Dedifferentiated amniotic fluid mesenchymal stem cell (primary cell): ENCODE results near the gene PDRG1.
"Not testable (repeated sequence)": the region's sequence is repeated elsewhere in the genome, so short reads cannot be mapped to it uniquely, and the experiment has no call there.

Experiments used
- DNase-seq: peaks from one replicate; pipeline ENCODE4 v3.0.0-alpha.2; 2016; ENCODE audit errors: extremely low spot score

Gene PDRG1

DNA sequence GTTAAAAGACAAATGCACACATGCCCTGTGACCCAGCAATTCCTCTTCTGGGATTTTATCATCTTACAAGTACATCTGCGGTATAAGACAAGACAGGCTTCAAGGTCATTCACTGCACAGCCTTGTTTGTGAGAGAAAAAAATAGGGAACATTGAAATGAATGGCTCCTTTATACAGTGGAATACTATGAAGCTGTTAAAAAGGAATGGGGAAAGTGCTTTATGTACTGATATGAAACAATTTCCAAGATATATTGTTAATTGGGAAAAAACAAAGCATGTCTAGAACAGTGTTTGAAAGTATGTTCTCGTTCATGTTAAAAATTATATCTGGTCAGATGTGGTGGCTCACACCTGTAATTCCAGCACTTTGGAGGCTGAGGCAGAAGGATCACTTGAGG is 25.4 kb downstream of the PDRG1 start:
- DNase-seq = no peak

DNA sequence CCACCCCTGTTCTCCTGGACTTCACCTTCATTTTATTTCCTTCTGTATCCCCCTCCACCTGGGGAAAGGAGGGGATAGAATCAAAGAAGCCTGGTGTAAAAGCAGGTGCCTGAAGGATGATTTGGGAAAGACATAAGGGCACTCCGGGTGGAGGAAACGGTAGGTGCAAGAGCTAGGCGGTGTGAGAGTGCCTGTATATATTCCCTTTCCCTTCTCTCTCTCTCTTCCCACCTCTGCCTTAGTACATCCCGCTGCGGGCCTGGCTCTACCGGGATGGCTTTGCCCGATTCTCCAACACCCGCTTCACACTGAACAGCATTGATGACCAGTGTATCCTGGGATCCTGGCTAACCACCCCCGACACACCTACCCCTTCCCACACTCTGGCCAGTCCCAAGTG is 26.2 kb downstream of the PDRG1 start:
- no peak for DNase-seq

DNA sequence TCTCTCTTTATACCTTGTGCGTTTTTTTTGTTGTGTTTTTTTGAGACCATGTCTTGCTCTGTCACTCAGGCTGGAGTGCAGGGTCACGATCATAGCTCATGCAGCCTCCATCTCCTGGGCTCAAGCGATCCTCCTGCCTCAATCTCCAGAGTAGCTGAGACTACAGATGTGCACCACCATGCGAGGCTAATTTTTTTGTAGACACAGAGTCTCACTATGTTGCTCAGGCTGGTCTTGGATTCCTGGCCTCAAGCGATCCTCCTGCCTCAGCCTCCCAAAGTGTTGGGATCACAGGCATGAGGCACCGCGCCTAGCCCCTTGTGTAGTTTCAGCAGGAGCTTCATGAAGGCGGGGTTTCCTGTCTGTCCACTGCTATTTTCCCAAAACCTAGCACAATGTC is 27.3 kb downstream of the PDRG1 start:
- DNase-seq = no peak

DNA sequence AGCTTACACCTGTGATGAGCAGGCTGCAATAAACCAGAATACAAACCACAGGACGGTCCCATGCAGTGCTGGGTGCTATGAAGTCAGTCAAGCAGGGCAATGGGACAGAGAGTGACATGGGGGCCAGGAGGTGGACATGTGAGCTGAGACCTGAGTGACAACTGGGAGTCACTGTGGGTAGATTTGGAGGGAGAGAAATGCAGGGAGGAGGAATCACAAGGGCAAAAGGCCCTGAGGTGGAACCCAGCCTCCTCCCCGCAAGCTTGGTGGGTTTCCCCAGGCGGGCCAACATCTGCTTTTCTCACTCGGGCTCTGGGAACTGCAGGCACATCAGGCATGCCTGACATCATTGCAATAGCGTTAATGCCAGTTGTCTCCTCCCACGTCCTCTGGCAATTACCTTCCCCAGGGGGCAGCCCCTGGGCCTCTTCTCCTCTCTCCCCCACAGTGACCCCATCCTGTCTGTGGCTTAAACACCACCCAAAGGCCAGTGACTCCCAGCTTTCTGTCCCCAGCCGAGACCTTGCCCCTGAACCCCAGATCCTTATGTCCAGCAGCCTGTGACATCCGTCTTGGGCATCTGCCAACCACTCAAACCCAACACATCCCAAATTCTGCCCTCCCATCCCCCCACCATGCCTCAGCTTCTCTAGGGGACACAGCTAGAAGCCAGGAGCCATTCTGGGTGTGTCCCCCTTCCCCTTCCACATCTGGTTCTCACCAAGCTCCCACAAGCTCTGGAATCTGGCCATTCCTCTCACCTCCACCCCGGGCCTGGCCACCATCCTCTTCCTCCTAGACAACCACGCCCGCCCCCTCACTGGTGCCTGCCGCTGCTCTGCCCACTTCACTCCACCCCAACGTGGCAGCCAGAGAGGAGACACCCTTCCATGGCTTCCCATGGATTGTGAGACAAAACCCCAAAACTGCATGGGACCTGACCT is 28.2 kb downstream of the PDRG1 start:
- DNase-seq = no peak

DNA sequence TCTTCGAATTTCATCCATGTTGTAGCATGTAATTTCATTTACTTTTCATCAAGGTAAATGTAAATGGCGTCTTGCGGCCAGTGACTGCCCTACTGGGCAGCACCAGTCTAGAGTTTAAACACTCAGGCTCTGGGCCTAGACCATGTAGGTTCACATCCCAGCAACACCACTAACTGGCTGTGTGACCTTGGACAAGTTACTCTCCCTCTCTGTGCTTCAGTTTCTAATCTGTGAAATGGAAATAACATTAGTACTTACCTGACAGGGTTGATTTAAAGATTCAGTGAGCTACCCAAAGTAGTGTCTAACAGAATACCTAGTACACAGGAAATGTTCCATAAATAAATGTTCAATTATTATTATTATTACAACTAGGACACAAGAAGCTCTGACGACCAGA is 29.3 kb downstream of the PDRG1 start:
- DNase-seq = no peak

DNA sequence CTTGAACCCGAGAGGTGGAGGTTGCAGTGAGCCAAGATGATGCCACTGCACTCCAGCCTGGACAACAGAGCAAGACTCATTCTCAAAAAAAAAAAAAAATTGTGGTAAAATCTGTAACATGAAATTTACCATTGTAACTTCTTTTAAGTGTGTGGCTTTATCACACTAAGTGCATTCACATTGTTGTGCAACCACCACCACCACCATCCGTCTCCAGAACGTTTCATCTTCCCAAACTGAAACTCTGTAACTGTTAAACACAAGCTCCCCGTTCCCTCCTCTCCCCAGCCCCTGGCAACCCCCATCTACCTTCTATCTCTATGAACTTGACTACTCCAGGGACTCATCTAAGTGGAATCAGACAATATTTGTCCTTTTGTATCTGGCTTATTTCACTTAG is 29.7 kb downstream of the PDRG1 start:
- no peak for DNase-seq

DNA sequence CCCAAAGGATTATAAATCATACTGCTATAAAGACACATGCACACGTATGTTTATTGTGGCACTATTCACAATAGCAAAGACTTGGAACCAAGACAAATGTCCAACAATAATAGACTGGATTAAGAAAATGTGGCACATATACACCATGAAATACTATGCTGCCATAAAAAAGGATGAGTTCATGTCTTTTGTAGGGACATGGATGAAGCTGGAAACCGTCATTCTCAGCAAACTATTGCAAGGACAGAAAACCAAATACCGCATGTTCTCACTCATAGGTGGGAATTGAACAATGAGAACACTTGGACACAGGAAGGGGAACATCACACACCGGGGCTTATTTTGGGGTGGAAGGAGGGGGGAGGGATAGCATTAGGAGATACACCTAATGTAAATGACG is 30.4 kb downstream of the PDRG1 start:
- DNase-seq = not testable (repeated sequence)

DNA sequence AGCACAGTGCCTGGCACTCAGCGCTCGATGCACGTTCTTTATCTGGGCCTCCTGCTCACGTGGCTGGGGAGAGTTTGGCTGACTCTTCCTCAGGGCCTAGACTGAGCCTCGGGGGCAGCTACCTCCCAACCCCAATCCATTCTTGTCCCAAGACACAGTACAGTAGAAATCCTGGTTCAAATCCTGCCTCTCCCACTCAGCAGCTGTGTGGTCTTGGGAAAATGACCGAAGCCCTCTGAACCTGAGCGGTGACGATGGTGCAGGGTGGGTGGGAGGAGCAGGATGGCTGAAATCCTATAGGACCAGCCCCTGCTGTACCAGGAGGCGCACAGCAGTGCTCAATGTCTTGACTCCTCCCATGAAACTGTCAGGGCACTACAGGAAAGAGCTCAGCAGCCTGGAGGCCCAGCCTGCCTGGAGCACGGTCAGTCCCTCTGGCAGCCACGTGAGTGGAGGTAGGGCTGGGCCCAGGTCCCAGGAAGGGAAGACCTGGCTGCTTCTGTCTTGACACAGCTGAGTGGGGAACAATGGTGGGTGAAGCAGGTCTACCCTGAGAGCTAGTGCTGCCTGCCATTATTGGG is 31.5 kb downstream of the PDRG1 start:
- no peak for DNase-seq

DNA sequence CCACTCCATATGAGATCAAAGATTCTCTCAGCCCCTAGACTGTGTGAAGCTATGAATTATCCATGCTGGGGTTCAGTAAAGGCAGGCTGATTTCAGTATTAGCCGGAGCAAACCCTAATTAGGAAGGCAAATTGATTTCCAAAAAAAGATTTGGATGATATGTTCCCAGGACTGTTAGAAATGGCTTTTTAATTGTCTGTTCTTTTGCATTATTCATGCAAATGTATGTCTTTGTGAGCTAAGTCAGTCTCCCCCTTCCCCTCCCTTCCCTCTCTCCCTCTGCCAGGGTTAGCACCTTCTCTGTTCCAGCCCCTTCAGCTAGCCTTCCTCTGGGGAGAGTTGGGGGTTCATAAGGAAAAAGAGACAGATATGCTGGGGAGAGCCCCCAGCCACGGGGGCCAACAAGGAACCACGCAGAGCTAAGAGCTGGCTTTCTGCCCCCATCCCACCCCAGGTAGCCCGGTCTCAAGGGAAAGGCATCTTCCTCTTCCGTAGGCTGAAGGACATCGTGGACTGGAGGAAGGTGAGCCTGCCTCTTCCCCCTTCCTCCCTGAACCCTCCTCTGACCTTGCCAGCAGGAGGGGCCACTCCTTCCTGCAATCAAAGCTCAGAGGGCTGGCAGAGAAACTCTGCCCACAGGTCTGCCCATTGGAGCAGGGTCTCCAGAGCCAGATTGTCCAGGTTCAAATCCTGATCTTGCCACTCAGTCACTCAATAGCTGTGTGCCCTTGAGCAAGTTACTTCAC is 32.3 kb downstream of the PDRG1 start:
- no peak for DNase-seq

DNA sequence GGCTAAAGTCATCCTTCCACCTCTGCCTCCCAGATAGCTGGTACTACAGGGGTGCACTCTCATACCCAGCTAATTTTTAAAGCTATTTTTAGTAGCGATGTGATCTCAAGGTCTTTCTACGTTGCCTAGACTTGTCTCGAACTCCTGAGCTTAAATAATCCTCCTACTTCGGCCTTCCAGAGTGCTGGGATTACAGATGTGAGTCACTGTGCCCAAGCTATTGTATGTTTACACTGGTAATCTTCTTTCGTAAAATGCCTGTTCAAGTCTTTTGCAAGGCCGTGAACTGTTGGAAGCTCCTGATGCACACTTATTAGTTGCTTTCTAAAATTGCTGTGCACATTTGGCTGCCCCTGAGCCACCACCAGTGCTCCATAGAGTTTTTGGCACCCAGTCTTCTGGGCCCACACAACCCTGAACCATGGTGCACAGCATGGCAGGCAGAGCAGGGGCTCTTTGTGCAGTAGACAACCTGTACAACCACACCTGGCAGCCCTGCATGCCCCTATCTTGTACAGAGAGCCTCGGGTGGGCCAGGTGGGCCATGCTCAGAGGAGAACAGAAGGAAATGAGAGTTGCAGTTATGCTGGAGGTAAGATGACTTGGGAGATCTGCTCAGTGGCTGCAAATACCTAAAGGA is 33.3 kb downstream of the PDRG1 start:
- no peak for DNase-seq

DNA sequence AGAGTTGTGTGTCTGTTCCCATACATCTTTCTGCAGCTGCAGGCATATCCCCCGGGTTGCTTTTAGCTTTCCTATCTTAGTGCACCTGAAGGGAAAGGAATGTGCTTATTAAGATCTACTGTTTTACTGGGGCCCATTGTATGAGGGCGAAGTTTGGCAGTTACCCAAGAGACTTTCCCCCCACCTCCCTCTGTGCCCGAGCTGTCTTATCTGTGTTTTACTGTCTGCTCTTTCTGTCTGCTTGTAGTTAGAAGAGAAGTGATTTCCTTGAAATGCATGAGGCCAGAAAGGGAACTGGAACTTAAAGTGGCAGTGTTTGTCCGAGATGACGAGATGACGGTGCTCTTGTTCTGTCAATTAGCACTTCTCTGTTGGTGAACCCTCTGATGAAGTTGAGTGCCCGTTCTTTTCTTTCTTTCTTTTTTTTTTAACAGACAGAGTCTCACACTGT is 33.9 kb downstream of the PDRG1 start:
- DNase-seq = not testable (repeated sequence)

DNA sequence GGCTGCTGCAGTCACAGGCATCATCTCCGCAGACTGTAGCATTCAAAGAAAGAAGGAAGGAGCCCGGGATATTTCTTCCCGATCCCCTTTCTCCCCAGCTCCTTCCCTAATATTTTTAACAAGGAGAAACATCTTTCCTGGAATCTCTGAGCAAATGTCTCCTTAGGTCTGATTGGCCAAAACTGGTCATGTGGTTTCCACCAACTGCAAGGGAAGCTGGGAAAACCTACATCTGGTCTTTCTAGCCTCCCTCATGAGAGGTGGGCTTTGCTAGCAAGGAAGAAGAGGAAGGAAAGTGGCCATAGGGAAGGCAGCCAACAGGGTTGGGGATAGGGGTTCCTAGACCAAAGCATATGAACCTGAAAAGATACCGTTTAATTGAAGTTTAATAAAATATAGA is 35.1 kb downstream of the PDRG1 start:
- DNase-seq = no peak

DNA sequence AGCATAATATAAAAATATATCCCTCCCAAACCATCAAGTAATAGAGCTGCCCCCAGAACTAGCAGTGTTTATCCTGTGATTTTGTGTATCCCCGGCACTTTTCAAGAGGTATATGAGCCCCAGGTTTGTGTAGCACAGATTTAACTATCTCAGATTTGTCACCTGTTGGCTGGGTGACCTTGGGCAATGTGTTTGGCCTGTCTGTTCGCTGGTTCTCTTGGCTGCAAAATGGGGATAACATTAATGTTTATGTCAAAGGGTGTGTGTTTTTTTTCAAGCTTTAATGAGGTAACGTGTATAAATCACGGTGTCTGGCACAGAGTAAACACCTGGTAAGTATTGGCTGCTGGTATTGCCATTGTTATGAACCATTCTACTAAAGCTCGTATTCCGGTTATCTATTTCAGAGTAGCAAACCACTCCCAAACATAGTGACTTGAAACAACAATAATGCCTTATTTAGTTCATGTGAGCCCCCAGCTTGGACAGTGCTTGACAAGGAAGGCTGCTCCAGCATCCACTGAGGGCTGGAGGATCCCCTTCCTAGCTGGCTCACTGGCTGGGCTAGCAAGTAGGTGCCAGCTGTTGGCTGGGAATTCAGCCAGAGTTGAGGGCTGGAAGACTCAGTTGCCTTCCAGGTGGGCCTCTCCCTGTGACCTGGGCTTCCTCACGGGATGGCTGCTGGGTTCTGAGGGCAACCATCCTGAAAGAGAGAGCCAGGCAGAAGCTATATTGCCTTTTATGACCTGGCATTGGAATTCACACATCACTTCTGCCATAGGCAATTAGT is 36.2 kb downstream of the PDRG1 start:
- DNase-seq = no peak

DNA sequence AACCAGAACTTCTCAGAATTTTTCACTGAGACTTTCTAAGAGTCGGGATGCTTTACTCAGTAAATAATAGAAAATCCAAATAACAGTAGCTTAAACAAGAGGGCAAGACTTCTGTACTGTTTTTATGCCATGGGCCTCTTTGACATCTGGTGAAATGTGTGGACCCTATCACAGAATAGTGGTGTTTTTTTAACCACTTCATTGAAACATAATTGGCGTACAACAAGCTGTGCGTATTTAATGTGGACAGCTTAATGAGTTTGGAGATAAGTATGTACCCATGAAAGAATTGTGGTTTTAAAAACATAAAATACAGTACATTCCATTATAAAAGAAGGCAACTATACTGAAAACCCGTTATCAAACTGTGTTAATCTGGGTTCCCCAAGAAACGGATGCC is 37.7 kb downstream of the PDRG1 start:
- no peak for DNase-seq

DNA sequence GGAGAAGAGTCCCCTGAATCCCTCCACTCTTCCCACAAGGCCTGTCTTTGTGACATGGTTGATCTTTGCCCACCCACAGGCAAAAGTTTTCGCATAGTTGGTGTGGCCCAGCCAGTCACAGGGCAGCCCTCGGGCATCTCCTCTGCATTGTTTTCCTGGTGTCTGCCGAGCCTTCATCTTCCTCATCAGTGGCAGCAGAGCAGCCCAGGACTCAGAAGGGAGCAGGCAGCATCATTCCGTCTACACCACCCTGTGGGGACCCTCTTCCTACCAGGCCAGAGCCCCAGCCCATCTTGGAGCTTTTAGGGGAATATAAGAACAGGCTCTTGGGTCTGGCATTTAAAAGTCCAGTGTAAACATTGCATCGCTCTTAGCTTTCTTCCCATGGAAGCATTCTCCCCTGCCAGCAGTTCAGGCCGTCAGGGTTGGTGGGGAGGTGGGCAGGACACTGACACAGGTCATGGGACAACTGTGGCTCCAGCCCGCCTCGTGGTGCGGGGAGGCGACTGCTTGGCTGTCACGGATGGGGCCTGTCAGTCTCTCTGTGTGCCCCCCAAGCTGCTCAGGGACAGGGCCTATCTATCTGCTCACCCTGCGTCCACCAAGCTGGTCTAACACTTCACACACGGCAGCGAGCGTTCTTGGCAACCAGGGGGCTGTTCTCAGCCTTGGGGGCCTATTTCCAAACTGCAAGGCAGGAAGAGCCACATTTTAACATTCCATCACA is 38.3 kb downstream of the PDRG1 start:
- DNase-seq = no peak

DNA sequence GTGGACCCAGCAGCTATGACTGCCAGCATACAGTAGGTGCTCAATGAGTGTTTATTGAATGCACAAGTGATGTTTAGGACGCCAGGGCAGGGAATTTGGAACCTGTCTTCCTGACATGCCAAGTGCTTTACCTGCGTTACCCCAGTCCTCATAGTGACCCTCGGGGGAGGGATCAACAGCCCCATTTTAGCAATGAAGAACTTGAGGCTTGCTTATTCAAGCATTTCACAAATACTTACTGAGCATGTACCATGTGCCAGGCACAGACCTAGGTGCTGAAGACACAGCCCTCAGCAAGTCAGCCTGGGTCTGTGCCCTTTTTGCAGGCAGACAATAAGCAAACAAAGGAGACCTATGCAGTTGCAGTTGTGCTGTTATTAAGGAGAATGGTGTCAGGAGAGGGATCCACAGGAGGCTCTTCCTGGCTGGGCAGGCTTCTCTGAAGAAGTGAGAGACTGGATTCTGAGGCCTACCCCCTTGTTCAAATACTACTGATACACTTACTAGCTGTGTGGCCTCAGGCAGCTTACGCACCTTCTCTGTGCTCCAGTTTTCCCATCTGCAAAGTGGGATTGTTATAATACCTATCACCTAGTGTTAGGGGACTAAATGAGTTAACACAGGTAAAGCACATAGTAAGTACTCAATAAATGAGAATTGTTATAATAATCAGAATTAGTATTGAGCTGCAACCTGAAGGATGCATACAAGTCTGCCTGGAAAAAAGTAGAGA is 41.6 kb downstream of the PDRG1 start:
- no peak for DNase-seq

DNA sequence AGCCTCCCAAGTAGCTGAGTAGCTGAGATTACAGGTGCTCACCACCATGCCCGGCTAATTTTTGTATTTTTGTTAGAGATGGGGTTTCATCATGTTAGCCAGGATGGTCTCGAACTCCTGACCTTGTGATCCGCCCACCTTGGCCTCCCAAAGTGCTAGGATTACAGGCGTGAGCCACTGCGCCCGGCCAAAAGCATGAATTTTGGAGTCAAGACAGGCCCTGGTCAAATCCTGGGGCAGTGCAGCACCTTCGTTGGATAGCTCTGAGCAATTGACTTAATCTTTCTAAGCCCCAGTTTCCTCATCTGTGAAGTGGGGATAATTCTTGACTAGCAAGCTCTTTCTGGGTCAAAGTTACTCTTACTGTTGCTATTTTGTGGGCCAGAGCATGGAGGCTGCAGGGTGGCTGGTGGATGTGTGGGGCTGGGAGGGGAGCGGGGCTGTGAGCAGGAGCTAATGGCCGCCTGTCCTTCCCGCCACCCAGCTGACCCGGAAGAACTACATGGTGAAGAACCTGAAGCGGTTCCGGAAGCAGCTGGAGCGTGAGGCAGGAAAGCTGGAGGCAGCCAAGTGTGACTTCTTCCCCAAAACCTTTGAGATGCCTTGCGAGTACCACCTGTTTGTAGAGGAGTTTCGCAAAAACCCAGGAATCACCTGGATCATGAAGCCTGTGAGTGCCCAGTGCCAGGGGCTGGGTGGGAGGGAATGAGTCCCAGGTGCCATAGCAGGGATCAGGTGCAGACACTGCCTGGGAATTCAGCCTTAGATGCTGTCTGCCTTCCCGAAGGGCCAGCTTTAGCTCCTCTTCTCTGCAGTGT is 42.4 kb downstream of the PDRG1 start:
- DNase-seq = no peak

DNA sequence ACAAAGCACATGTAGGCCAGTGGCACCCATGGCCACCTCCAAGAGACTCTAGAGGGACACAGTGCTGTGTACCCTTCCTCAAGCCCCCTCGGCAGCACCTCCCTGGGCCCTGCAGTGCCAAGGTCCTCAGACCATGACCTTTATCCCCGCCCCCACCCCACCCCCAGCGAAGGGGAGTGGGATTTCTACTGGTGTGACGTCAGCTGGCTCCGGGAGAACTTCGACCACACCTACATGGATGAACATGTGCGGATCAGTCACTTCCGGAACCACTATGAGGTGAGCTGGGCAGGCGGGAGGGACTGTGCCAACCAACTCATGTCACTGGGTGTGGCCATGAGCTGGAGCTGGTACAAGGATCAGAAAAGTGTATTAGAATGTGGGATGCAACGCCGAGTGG is 43.4 kb downstream of the PDRG1 start:
- DNase-seq = no peak

DNA sequence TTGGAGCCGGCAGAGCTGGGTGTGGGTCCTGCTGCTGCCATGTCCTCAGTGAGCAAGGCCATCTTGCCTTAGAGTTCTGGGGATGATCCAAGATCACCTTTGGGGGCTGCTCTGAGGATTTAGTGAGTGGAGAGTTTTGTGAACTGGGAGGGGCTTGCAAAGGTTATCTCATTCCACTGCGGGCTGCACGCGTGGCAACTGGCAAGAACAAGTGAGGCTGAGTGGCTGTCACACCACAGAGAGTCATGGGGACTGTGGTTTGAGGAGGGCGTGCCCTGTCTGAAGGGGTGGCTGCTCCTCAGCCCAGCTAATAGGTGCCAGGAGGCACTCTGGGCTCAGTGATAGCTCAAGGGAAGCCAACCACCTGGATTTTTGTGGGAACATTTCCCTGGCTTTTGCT is 43.8 kb downstream of the PDRG1 start:
- no peak for DNase-seq
